GM18517 (cell line): Measurements from ENCODE around the gene TIGD4.

Experiments used
- ATAC-seq: cut with Tn5 transposase; IDR thresholded peaks from one replicate; pipeline ENCODE4 v1.9.1; 2021; ENCODE audit warnings: mild to moderate bottlenecking, moderate library complexity; ENCODE audit not compliant: unreplicated experiment

TIGD4 gene

DNA sequence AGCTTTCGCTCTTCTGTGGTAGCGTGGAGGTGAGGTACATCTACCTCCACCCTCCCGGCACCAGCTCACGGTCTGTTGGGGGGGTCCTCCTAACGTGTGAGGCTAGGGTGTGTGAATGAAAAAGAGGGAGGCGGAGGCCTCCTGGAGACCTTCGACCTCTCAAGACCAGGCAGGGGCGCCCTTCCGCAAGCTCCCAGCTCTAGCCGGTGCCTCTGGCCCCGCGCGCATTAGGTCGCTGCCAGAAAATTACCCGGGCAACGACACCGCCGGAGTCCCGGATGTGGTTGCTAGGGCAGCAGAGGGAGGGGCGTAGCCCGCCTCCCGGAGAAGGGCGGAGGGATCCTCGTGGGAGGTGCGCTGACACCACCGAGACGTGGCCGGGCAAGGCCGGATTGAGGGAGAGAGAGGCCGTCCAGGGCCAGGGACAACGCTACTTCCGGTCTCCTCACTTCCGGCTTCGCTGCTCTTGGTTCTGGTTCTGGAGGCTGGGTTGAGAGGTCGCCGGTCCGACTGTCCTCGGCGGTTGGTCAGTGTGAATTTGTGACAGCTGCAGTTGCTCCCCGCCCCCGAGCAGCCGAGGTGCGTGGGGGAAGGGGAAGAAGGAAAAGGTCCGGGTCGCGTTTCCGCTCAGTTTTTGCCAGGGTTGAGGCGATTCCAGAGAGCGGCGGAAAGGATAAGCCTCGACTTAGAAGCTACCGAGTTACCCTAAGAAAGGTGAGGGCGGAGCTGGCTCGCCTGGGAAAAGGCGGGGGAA is at the start of gene TIGD4, which contains the start of gene ARFIP1:
TSS of gene TIGD4 (minus strand) at position 218 of the 754 bp plus-strand sequence. CDS start 8,726 bp downstream, outside the sequence.
TSS of gene ARFIP1 (plus strand) at position 442 of the 754 bp plus-strand sequence. CDS start 49,680 bp downstream, outside the sequence.
- peak; percentile 92 for ATAC-seq

GRCh38 chr4:152828122-152828521 is 48.6 kb upstream of the TIGD4 start:
- ATAC-seq = no peak

GRCh38 chr4:152825336-152825735 is 45.8 kb upstream of the TIGD4 start:
- ATAC-seq = no peak

DNA sequence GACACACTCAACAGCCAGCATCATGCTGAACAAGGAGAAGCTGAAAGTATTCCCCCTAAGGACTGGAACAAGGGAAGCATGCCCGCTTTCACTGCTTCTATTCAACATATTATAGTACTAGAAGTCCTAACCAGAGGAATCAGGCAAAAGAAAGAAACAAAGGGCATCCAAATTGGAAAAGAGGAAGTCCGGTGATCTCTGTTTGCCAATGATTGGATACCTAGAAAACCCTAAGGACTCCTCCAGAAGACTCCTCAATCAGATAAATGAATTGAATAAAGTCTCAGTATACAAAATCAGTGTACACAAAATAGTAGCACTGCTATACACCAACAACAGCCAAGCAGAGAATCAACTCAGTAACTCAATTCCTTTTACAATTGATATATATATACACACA is 45.0 kb upstream of the TIGD4 start:
- ATAC-seq = no peak

- ATAC-seq = no peak
Observed at GRCh38 chr4:152822323-152822722, 42.8 kb upstream of the TIGD4 start.

- ATAC-seq = no peak
Observed at GRCh38 chr4:152820073-152820472, 40.5 kb upstream of the TIGD4 start.

DNA sequence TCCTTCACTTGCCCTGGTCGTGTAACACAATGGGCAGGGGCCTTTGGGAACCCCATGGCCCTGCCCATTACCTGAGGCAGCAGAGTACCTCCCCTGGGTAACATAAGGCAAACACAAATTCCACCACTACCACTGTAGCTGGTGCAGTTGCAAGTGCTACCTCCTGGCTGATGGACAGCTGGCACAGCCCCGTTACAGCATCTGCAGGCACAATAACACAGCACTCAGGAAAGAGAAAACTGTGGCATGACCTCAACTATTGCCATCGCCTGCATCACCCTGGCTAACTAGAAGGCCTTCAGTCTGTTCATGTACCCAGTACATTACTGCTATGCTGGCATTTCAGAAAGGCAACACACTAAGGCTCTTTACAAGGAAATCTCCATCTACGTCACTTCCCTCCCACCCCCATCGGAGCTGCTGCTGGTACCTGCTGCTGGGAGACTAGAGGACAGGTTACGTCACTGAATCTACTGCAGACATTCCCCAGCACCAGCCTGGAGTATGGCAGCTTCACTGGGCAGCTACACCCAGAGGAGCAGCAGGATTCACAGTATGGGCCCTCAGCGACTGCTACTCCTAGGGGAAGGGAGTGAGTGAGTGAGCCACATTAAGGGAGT is 39.6 kb upstream of the TIGD4 start:
- no peak for ATAC-seq

DNA sequence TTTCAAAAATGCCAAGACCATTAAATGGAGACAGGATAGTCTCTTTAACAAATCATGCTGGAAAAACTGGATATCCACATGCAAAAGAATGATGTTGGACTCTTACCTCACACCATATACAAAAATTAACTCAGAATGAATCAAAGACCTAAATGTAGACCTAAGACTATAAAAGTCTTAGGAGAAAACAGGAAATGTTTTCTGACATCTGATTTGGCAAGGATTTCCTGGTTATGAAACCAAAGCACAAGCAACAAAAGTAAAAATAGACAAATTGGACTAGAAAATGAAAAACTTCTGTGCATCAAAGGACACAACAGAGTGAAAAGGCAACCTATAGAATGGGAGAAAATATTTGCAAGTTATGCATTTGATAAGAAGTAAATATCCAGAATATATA is 37.8 kb upstream of the TIGD4 start:
- no peak for ATAC-seq

DNA sequence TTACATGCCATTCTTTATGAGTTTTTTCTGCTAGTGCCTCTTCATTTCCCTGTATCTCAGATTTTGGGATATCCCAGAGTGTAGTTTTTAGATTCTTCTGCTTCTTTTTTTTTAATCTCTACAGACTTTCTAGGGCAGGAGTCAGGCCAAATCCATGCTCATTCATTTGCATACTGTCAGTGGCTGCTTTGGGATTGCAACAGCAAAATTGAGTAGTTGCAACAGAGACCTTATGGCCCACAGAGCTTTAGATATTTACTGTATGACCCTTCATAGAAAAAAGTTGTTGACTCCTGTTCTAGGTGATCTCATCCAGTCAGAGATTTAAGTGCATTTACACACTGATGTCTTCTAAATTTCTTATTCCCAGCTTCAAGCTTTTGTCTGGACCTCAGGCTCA is 35.5 kb upstream of the TIGD4 start:
- ATAC-seq = no peak

- no peak for ATAC-seq
Observed at GRCh38 chr4:152810715-152811287, 31.3 kb upstream of the TIGD4 start.

DNA sequence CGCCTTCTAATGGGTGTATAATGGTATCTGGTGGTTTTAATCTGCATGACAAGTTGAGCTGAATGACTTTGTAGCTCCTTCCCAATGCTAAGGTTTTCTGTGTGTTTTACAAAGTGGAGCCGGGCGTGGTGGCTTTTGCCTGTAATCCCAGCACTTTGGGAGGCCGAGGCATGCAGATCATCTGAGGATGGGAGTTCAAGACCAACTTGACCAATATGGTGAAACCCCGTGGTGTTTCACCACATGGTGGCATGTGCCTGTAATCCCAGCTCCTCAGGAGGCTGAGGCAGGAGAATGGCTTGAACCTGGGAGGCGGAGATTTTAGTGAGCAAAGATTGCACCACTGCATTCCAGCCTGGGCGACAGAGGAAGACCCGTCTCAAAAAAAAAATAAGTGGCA is 29.1 kb upstream of the TIGD4 start:
- ATAC-seq = no peak

- ATAC-seq = no peak
Observed at GRCh38 chr4:152807294-152807829, 27.8 kb upstream of the TIGD4 start.

- no peak for ATAC-seq
Observed at GRCh38 chr4:152806501-152807125, 27.1 kb upstream of the TIGD4 start.

- ATAC-seq = no peak
Observed at GRCh38 chr4:152805818-152806217, 26.3 kb upstream of the TIGD4 start.

GRCh38 chr4:152805071-152805650 is 25.6 kb upstream of the TIGD4 start:
- ATAC-seq = no peak

DNA sequence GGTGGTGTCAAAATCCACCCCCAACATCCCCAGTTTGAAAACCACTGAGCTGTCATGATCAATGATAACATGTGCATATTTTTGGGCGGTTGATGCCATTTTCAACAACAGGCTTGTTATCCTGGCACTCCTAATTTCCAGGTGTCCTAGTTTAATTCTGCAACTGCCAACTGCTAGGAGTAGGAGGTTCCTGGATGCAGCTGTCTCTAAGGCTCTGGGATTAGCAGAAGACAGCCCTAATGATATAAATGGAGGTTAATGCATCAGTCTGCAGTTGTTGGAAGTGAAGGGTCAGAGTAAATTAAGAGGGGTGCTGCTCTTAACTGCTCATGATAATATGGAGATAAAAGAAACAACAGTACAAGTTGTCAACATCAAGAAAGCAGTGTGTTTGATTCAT is 24.0 kb upstream of the TIGD4 start:
- no peak for ATAC-seq

DNA sequence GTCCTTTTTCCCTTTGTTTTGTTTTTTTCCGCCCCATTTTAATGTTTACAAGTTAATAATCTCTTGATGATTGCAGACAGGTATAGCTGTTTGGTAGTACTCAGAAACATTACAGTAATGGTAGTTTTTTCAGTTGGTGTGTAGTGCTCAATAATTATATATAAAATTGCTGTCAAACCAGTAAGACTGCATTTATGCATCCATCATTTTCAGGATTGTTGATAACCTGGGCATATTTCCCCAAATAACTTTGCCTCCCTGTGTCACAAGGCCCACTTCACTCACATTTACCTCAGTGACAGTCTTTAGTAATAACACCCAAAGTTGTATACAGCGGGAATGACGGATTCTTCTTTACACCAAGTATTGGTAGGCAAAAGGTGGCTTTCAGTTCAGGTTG is 16.4 kb upstream of the TIGD4 start:
- ATAC-seq = no peak

- ATAC-seq = no peak
Observed at GRCh38 chr4:152786627-152787026, 7.1 kb upstream of the TIGD4 start.

- peak; percentile 56 for ATAC-seq
Observed at GRCh38 chr4:152785639-152786615, 6.4 kb upstream of the TIGD4 start.
